WTC11 (cell line): ENCODE results near the gene HYAL2. TPM values are rescaled to one million over a fixed set of nuclear protein-coding genes. Genes with fewer than 3 reads are reported as not detected.

Experiments used
- ATAC-seq: fragments of 200-7000 bp; cut with Tn5 transposase; 2 replicates; pipeline ENCODE4 v1.10.0; 2021; ENCODE audit warnings: mild to moderate bottlenecking, moderate library complexity
- CTCF ChIA-PET: fragments of 300-600 bp; sonication (Branson Sonifier 250); formaldehyde crosslinking; loops from one replicate; lab custom pipeline; 2021; ENCODE audit warnings: antibody characterized with exemption; lab: Charles Lee
- POLR2A ChIA-PET: fragments of 350-600 bp; sonication (Branson Sonifier 250); formaldehyde crosslinking; loops from one replicate; lab custom pipeline; 2021; ENCODE audit warnings: antibody characterized with exemption; lab: Charles Lee
- DNase-seq: peaks from one replicate; pipeline ENCODE4 v3.0.0; 2021; ENCODE audit warnings: low spot score
- H3K27ac Mint-ChIP-seq: 2 replicates; pipeline ENCODE4 v1.8.0; 2021; ENCODE audit warnings: mixed read lengths
- H3K27me3 Mint-ChIP-seq: 2 replicates; pipeline ENCODE4 v1.8.0; 2021; ENCODE audit warnings: low read depth, mild to moderate bottlenecking, moderate library complexity, mixed read lengths
- H3K36me3 Mint-ChIP-seq: 2 replicates; pipeline ENCODE4 v1.8.0; 2021; ENCODE audit warnings: mixed read lengths
- H3K4me1 Mint-ChIP-seq: 2 replicates; pipeline ENCODE4 v1.8.0; 2022; ENCODE audit warnings: mixed read lengths
- H3K4me3 Mint-ChIP-seq: 2 replicates; pipeline ENCODE4 v1.8.0; 2021; ENCODE audit warnings: mild to moderate bottlenecking, moderate library complexity, mixed read lengths
- H3K9me3 Mint-ChIP-seq: 2 replicates; pipeline ENCODE4 v1.8.0; 2021; ENCODE audit warnings: mixed read lengths
- CTCF ChIP-seq: fragments of 200-600 bp; IDR thresholded peaks from 2 replicates; pipeline ENCODE4 v1.8.0; 2022; ENCODE audit warnings: antibody characterized with exemption
- EMX1 ChIP-seq: fragments of 250-450 bp; sonication (Bioruptor Pico); IDR thresholded peaks from 2 replicates; pipeline ENCODE4 v1.8.0; 2021; ENCODE audit warnings: mild to moderate bottlenecking
- ESRRA ChIP-seq: sonication (generic); formaldehyde crosslinking; IDR thresholded peaks from 2 replicates; pipeline ENCODE4 v1.8.1; 2022; ENCODE audit warnings: mild to moderate bottlenecking, missing genetic modification reagents, borderline replicate concordance
- ETV6 ChIP-seq: sonication (generic); formaldehyde crosslinking; IDR thresholded peaks from 2 replicates; pipeline ENCODE4 v1.8.1; 2022; ENCODE audit warnings: mild to moderate bottlenecking, missing genetic modification reagents
- FOXK1 ChIP-seq: sonication (generic); formaldehyde crosslinking; IDR thresholded peaks from 2 replicates; pipeline ENCODE4 v1.8.0; 2022; ENCODE audit warnings: mild to moderate bottlenecking, moderate library complexity, missing genetic modification reagents
- GABPB1 ChIP-seq: sonication (generic); formaldehyde crosslinking; IDR thresholded peaks from 2 replicates; pipeline ENCODE4 v1.8.1; 2023; ENCODE audit warnings: mild to moderate bottlenecking, missing genetic modification reagents
- GRHL2 ChIP-seq: fragments of 250-450 bp; sonication (Bioruptor Pico); IDR thresholded peaks from 2 replicates; pipeline ENCODE4 v1.8.0; 2022; ENCODE audit warnings: mild to moderate bottlenecking, moderate library complexity; ENCODE audit not compliant: insufficient replicate concordance, severe bottlenecking
- GTF2I ChIP-seq: fragments of 250-450 bp; sonication (Bioruptor Pico); conservative IDR thresholded peaks from 2 replicates; pipeline ENCODE4 v1.4.0; 2021; ENCODE audit warnings: mild to moderate bottlenecking
- IRF2 ChIP-seq: sonication (generic); formaldehyde crosslinking; IDR thresholded peaks from 2 replicates; pipeline ENCODE4 v1.8.0; 2022; ENCODE audit warnings: low read depth, missing genetic modification reagents, borderline replicate concordance
- MXD4 ChIP-seq: fragments of 250-450 bp; sonication (Bioruptor Pico); IDR thresholded peaks from 2 replicates; pipeline ENCODE4 v1.8.0; 2021; ENCODE audit warnings: mild to moderate bottlenecking, moderate library complexity, borderline replicate concordance
- NR2C2 ChIP-seq: sonication (generic); formaldehyde crosslinking; IDR thresholded peaks from 2 replicates; pipeline ENCODE4 v1.8.0; 2022; ENCODE audit warnings: mild to moderate bottlenecking, missing genetic modification reagents
- PRRX2 ChIP-seq: fragments of 250-450 bp; sonication (Bioruptor Pico); IDR thresholded peaks from 2 replicates; pipeline ENCODE4 v1.8.0; 2021; ENCODE audit warnings: mild to moderate bottlenecking
- TCF7 ChIP-seq: sonication (generic); formaldehyde crosslinking; IDR thresholded peaks from 2 replicates; pipeline ENCODE4 v1.8.0; 2022; ENCODE audit warnings: mild to moderate bottlenecking, low read depth, missing genetic modification reagents, moderate library complexity
- TEAD4 ChIP-seq: sonication (generic); formaldehyde crosslinking; IDR thresholded peaks from 2 replicates; pipeline ENCODE4 v1.8.0; 2022; ENCODE audit warnings: mild to moderate bottlenecking, missing genetic modification reagents
- ZNF121 ChIP-seq: sonication (generic); formaldehyde crosslinking; IDR thresholded peaks from 2 replicates; pipeline ENCODE4 v1.8.0; 2023; ENCODE audit warnings: missing genetic modification reagents
- ZNF263 ChIP-seq: sonication (generic); formaldehyde crosslinking; IDR thresholded peaks from 2 replicates; pipeline ENCODE4 v1.8.1; 2022; ENCODE audit warnings: low read depth, mild to moderate bottlenecking, moderate library complexity, missing genetic modification reagents
- ZNF423 ChIP-seq: fragments of 250-450 bp; sonication (Bioruptor Pico); IDR thresholded peaks from 2 replicates; pipeline ENCODE4 v2.1.2; 2022; ENCODE audit warnings: mild to moderate bottlenecking, moderate library complexity
- ZNF671 ChIP-seq: fragments of 250-450 bp; sonication (Bioruptor Pico); IDR thresholded peaks from 2 replicates; pipeline ENCODE4 v1.8.0; 2021; ENCODE audit warnings: mild to moderate bottlenecking
- total RNA-seq: library from RNA; stranded (reverse); gene quantifications from 3 replicates; pipeline ENCODE4 v1.2.3, GENCODE V29; 2021
- TF ChIP-seq, protein P1 (sequence below): sonication (generic); formaldehyde crosslinking; IDR thresholded peaks from 2 replicates; pipeline ENCODE4 v1.8.1; 2023; ENCODE audit warnings: mild to moderate bottlenecking, missing genetic modification reagents, moderate library complexity
- TF ChIP-seq, protein P2 (sequence below): sonication (generic); formaldehyde crosslinking; IDR thresholded peaks from 2 replicates; pipeline ENCODE4 v1.8.0; 2022; ENCODE audit warnings: mild to moderate bottlenecking, missing genetic modification reagents
- TF ChIP-seq, protein P3 (sequence below): fragments of 250-450 bp; sonication (Bioruptor Pico); IDR thresholded peaks from 2 replicates; pipeline ENCODE4 v2.1.2; 2022; ENCODE audit warnings: mild to moderate bottlenecking, moderate library complexity
- TF ChIP-seq, protein P4 (sequence below): sonication (generic); formaldehyde crosslinking; IDR thresholded peaks from 2 replicates; pipeline ENCODE4 v1.8.0; 2023; ENCODE audit warnings: mild to moderate bottlenecking, missing genetic modification reagents
- TF ChIP-seq, protein P5 (sequence below): fragments of 250-450 bp; sonication (Bioruptor Pico); conservative IDR thresholded peaks from 2 replicates; pipeline ENCODE4 v1.9.0; 2021; ENCODE audit warnings: mild to moderate bottlenecking

Gene HYAL2
- total RNA-seq, 1 experiment from 2014 or later: 58.0 TPM

DNA sequence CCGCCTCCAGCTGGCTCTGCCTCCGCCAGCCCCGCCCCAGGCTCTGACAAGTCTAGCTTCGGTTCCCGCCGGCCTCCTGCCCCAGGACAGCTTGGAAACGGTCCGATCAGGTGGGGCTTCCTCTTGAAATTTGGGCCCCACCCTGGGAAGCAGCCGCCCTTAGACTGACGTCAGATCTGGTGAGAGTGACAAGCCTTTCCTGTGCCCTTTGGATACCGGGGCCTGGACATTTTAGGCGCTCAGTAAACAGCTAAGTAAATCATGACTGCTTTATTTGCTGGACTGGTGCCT, 23.0 kb downstream of the HYAL2 start:
- peak overlapping the region; percentile 97 for H3K4me3 Mint-ChIP-seq
- H3K36me3 Mint-ChIP-seq: 0 out of 2 replicates have a peak, but pooled peaks cover under 1% of the 10 kb centered on the region
- ChIA-PET POLR2A (interaction anchor here (0.5 to 1.4 kb wide), 7 partner anchors 18 to 51 kb away, joined by 3 to 8 read pairs (median 4); partner anchors contain the start of genes CYB561D2, HYAL2 and NPRL2), CTCF (interaction anchor here (0.6 to 5.9 kb wide), 20 partner anchors 15 to 312 kb away, joined by 3 to 95 read pairs (median 4); partner anchors contain the start of genes CISH and HYAL2)
- ATAC-seq: no peak
- peaks cover 22% of the 10 kb centered on the region for H3K4me1 Mint-ChIP-seq
- H3K27me3 Mint-ChIP-seq: no peaks in the 10 kb centered on the region; the same call in 1 of the 2 replicates
- peak; percentile 33; the same call in 1 of the 2 replicates for TF ChIP-seq GABPB1 (CRISPR knock-in tag)
- TF ChIP-seq TEAD4 (CRISPR knock-in tag): no peak
- H3K9me3 Mint-ChIP-seq: 0 out of 2 replicates have a peak, but pooled peaks cover 1% of the 10 kb centered on the region
- H3K27ac Mint-ChIP-seq: peak overlapping the region; percentile 82
- DNase-seq: no peak

- Mint-ChIP-seq H3K4me1 (peaks cover 22% of the 10 kb centered on the region), H3K36me3 (no peaks in the 10 kb centered on the region), H3K4me3 (peak within 1 kb of the TSS; percentile 97), H3K27ac (peak within 1 kb of the TSS; percentile 98), H3K27me3 (no peaks in the 10 kb centered on the region; the same call in 1 of the 2 replicates), H3K9me3 (no peaks in the 10 kb centered on the region)
- ChIA-PET CTCF (interaction anchor here (0.6 to 5.9 kb wide), 21 partner anchors 15 to 313 kb away, joined by 3 to 95 read pairs (median 4); partner anchors contain the start of genes CISH and HYAL2), POLR2A (interaction anchor here (0.5 to 1.4 kb wide), 8 partner anchors 17 to 265 kb away, joined by 3 to 8 read pairs (median 4); partner anchors contain the start of genes CYB561D2, HYAL2 and NPRL2)
- ATAC-seq (peak; percentile 88), DNase-seq (peak; percentile 100)
- TF ChIP-seq FOXK1 (CRISPR knock-in tag) (peak; percentile 81), ZNF263 (CRISPR knock-in tag) (no peak), GTF2I (CRISPR knock-in tag) (no peak), MXD4 (CRISPR knock-in tag) (no peak), GABPB1 (CRISPR knock-in tag) (0 out of 2 replicates have a peak, but pooled peaks have one; percentile 35), PRRX2 (CRISPR knock-in tag) (no peak), ZNF121 (CRISPR knock-in tag) (no peak), EMX1 (no peak), NR2C2 (CRISPR knock-in tag) (no peak), ZNF671 (no peak), ESRRA (peak; percentile 72; the same call in 1 of the 2 replicates), ETV6 (peak; percentile 65; the same call in 1 of the 2 replicates), TCF7 (no peak), CTCF (no peak; the same call in 1 of the 2 replicates), GRHL2 (CRISPR knock-in tag) (no peak), ZNF423 (peak; percentile 58), IRF2 (CRISPR knock-in tag) (no peak)
- TF ChIP-seq, protein P1, sequence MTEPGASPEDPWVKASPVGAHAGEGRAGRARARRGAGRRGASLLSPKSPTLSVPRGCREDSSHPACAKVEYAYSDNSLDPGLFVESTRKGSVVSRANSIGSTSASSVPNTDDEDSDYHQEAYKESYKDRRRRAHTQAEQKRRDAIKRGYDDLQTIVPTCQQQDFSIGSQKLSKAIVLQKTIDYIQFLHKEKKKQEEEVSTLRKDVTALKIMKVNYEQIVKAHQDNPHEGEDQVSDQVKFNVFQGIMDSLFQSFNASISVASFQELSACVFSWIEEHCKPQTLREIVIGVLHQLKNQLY (CRISPR knock-in tag): no peak
- TF ChIP-seq, protein P2, sequence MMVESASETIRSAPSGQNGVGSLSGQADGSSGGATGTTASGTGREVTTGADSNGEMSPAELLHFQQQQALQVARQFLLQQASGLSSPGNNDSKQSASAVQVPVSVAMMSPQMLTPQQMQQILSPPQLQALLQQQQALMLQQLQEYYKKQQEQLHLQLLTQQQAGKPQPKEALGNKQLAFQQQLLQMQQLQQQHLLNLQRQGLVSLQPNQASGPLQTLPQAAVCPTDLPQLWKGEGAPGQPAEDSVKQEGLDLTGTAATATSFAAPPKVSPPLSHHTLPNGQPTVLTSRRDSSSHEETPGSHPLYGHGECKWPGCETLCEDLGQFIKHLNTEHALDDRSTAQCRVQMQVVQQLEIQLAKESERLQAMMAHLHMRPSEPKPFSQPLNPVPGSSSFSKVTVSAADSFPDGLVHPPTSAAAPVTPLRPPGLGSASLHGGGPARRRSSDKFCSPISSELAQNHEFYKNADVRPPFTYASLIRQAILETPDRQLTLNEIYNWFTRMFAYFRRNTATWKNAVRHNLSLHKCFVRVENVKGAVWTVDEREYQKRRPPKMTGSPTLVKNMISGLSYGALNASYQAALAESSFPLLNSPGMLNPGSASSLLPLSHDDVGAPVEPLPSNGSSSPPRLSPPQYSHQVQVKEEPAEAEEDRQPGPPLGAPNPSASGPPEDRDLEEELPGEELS (CRISPR knock-in tag): 0 out of 2 replicates have a peak, but pooled peaks have one; percentile 62
- TF ChIP-seq, protein P3, sequence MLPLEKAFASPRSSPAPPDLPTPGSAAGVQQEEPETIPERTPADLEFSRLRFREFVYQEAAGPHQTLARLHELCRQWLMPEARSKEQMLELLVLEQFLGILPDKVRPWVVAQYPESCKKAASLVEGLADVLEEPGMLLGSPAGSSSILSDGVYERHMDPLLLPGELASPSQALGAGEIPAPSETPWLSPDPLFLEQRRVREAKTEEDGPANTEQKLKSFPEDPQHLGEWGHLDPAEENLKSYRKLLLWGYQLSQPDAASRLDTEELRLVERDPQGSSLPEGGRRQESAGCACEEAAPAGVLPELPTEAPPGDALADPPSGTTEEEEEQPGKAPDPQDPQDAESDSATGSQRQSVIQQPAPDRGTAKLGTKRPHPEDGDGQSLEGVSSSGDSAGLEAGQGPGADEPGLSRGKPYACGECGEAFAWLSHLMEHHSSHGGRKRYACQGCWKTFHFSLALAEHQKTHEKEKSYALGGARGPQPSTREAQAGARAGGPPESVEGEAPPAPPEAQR (CRISPR knock-in tag): no peak
- TF ChIP-seq, protein P4, sequence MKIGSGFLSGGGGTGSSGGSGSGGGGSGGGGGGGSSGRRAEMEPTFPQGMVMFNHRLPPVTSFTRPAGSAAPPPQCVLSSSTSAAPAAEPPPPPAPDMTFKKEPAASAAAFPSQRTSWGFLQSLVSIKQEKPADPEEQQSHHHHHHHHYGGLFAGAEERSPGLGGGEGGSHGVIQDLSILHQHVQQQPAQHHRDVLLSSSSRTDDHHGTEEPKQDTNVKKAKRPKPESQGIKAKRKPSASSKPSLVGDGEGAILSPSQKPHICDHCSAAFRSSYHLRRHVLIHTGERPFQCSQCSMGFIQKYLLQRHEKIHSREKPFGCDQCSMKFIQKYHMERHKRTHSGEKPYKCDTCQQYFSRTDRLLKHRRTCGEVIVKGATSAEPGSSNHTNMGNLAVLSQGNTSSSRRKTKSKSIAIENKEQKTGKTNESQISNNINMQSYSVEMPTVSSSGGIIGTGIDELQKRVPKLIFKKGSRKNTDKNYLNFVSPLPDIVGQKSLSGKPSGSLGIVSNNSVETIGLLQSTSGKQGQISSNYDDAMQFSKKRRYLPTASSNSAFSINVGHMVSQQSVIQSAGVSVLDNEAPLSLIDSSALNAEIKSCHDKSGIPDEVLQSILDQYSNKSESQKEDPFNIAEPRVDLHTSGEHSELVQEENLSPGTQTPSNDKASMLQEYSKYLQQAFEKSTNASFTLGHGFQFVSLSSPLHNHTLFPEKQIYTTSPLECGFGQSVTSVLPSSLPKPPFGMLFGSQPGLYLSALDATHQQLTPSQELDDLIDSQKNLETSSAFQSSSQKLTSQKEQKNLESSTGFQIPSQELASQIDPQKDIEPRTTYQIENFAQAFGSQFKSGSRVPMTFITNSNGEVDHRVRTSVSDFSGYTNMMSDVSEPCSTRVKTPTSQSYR (CRISPR knock-in tag): no peak
- TF ChIP-seq, protein P5, sequence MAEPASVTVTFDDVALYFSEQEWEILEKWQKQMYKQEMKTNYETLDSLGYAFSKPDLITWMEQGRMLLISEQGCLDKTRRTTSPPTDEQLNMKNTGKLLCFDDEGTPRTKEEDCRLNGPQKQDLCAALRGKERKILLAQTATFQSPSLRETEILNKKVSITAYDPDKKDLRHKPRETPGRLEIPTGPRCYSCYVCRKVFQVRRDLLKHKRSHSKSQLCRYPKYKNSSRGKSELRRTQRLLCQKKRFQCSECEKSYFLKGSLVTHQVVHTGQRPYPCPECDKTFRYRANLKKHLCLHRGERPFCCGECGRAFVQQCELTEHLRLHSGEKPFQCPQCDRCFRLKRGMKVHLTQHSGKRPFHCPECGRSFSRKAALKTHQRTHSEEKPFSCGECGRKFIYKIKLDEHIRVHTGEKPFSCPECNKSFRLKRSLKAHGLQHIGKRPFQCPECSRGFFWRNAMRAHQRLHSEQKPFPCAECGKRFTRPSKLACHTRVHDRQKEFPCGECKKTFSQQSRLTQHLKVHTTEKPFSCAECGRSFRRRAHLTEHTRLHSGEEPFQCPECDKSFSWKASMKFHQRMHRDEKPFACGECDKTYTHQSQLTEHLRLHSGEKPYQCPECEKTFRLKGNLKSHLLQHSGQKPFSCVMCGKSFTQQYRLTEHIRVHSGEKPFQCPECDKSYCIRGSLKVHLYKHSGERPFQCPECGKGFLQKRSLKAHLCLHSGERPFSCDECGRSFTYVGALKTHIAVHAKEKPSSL: no peak
These were observed 23.5 kb downstream of the HYAL2 start, which contains the start of the genes HYAL3 and NAA80 for GRCh38 chr3:50298836-50299637. Gene HYAL3, minus strand, starts transcription at chr3:50299405. Its CDS starts 3,803 bp downstream, at chr3:50295602. Gene NAA80, minus strand, starts transcription at chr3:50299405. Its CDS starts 1,942 bp downstream, at chr3:50297463.
